Measurements from ENCODE around the gene CCDC167.

Gene CCDC167

GRCh38 chr6:37478827-37479226 lies 20.9 kb downstream of the CCDC167 start:
- no peak for DNase-seq (ENCODE audit: extremely low read depth, insufficient read length)
- Histone ChIP-seq H3K27me3 (replicated peaks; ENCODE audit: control insufficient read depth, insufficient read depth, low read length) (no peaks in the 10 kb centered on the region), H3K4me3 (replicated peaks; ENCODE audit: low read depth, low read length) (no peak overlapping the region), H3K36me3 (ENCODE audit: control insufficient read depth, insufficient read depth, low read length) (peaks cover 75% of the 10 kb centered on the region)
- no peak for TF ChIP-seq CTCF (IDR thresholded peaks at IDR 0.05; ENCODE audit: insufficient read depth, low read length, poor library complexity, severe bottlenecking)

- no peak for TF ChIP-seq CTCF (IDR thresholded peaks at IDR 0.05; ENCODE audit: insufficient read depth, low read length, poor library complexity, severe bottlenecking)
- Histone ChIP-seq H3K4me3 (replicated peaks; ENCODE audit: low read depth, low read length) (no peak overlapping the region), H3K27me3 (replicated peaks; ENCODE audit: control insufficient read depth, insufficient read depth, low read length) (no peaks in the 10 kb centered on the region), H3K36me3 (ENCODE audit: control insufficient read depth, insufficient read depth, low read length) (peaks cover 72% of the 10 kb centered on the region)
- DNase-seq (ENCODE audit: extremely low read depth, insufficient read length) = no peak
These were observed 21.8 kb downstream of the CCDC167 start for GRCh38 chr6:37477656-37478435.

- no peak for TF ChIP-seq CTCF (IDR thresholded peaks at IDR 0.05; ENCODE audit: insufficient read depth, low read length, poor library complexity, severe bottlenecking)
- no peak overlapping the region for H3K4me3 ChIP-seq (replicated peaks; ENCODE audit: low read depth, low read length)
- H3K27me3 ChIP-seq (replicated peaks; ENCODE audit: control insufficient read depth, insufficient read depth, low read length) = no peaks in the 10 kb centered on the region
- peaks cover 71% of the 10 kb centered on the region for H3K36me3 ChIP-seq (ENCODE audit: control insufficient read depth, insufficient read depth, low read length)
- no peak for DNase-seq (ENCODE audit: extremely low read depth, insufficient read length)
These were observed 22.5 kb downstream of the CCDC167 start for GRCh38 chr6:37477191-37477590.

- Histone ChIP-seq H3K27me3 (replicated peaks; ENCODE audit: control insufficient read depth, insufficient read depth, low read length) (no peaks in the 10 kb centered on the region), H3K4me3 (replicated peaks; ENCODE audit: low read depth, low read length) (no peak overlapping the region), H3K36me3 (ENCODE audit: control insufficient read depth, insufficient read depth, low read length) (peaks cover 58% of the 10 kb centered on the region)
- no peak for TF ChIP-seq CTCF (IDR thresholded peaks at IDR 0.05; ENCODE audit: insufficient read depth, low read length, poor library complexity, severe bottlenecking)
- DNase-seq (ENCODE audit: extremely low read depth, insufficient read length) = no peak
These were observed 25.4 kb downstream of the CCDC167 start for GRCh38 chr6:37474316-37474715.

- no peak for DNase-seq (ENCODE audit: extremely low read depth, insufficient read length)
- Histone ChIP-seq H3K36me3 (ENCODE audit: control insufficient read depth, insufficient read depth, low read length) (peaks cover 53% of the 10 kb centered on the region), H3K4me3 (replicated peaks; ENCODE audit: low read depth, low read length) (no peak overlapping the region), H3K27me3 (replicated peaks; ENCODE audit: control insufficient read depth, insufficient read depth, low read length) (no peaks in the 10 kb centered on the region)
- no peak for TF ChIP-seq CTCF (IDR thresholded peaks at IDR 0.05; ENCODE audit: insufficient read depth, low read length, poor library complexity, severe bottlenecking)
These were observed 26.2 kb downstream of the CCDC167 start for GRCh38 chr6:37473364-37474095.
